HG02938 (cell line): ENCODE data around the gene CCDC180.
"Not testable (repeated sequence)": the region's sequence is repeated elsewhere in the genome, so short reads cannot be mapped to it uniquely, and the experiment has no call there.

Experiments used
- ATAC-seq: cut with Tn5 transposase; IDR thresholded peaks from one replicate; pipeline ENCODE4 v1.9.1; 2021; ENCODE audit warnings: mild to moderate bottlenecking, moderate library complexity; ENCODE audit not compliant: unreplicated experiment

Gene CCDC180

GRCh38 chr9:97307500-97308163 lies at the start of gene CCDC180:
Gene CCDC180 (plus strand): TSS chr9:97307659. CDS start chr9:97308064, 405 bp downstream.
- no peak for ATAC-seq

DNA sequence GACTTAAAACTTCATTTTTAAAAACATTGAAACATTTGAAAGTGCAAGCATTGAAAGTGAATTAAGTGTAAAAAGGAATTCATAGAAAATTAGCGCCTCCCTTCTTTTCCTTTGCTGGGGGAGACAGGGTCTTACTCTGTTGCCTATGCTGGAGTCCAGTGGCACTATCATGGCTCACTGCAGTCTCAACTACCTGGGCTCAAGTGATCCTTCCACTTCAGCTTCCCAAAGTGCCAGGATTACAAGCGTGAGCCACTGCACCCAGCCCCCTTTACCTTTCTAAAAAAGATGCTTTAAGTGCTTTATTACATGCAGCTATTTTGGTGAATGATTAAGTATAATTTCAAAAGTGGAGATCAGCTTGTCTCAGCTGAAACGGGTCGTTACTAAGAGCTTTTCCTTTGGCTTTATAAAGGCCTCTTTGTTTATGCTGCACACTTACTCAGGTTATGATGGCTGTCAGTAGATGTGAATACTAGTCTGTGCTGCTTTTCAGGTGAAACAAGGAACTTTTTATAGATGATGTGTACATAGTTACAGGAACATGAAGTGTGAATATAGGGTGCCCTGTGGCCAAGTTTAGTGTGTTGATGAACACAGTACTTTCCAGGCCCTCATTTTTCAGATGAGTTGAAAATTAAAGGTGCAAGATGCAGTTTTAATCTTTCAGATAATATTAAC lies 47.5 kb upstream of the CCDC180 start:
- ATAC-seq: not testable (repeated sequence)

GRCh38 chr9:97271292-97271691 lies 36.2 kb upstream of the CCDC180 start:
- ATAC-seq: no peak

DNA sequence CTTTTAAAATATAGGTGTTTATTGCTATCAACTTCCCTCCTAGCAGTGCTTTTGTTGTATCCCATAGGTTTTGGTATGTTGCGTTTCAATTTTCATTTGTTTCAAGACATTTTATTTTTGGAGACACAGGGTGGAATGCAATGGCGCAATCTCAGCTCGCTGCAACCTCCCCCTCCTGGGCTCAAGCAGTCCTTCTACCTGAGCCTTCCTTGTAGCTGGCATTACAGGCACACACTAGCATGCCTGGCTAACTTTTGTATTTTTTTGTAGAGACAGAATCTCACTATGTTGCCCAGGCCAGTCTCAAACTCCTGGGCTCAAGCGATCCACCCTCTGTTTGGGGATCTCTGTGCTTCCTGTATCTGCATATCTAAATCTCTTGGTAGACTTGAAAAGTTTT lies 35.4 kb upstream of the CCDC180 start:
- no peak for ATAC-seq

GRCh38 chr9:97276310-97276852 lies 31.1 kb upstream of the CCDC180 start:
- ATAC-seq: no peak

DNA sequence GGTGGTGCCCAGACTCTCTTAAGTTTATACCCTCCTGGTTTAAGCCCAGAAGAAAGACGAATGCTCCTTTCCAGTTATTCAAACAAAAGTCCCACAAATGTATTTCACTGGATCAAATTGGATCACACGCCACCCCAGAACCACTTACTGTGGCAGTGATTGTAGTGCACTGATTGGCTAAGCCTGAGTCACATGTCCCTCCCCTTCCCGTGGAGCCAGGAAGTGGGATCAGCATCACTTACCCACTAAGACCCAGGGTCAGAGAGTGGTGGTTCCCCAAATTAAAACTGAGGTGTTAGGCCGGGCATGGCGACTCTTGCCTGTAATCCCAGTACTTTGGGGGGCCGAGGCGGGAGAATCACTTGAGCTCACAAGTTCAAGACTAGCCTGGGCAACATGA lies 29.5 kb upstream of the CCDC180 start:
- no peak for ATAC-seq

- no peak for ATAC-seq
These were observed 26.6 kb upstream of the CCDC180 start for GRCh38 chr9:97280755-97281330.

DNA sequence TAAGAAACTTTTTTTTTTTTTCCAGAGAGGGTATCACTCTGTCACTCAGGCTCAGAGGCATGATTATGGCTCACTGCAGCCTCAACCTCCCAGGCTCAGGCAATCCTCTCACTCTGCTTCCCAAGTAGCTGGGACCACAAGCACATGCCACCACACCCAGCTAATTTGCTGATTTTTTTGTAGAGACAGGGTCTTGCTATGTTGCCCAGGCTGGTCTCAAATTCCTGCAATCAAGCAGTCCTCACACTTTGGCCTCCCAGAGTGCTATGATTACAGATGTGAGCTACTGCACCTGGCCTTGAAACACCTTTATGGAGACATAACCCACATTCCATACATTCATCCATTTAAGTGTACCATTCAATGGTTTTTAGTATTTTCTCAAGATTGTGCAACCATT lies 23.7 kb upstream of the CCDC180 start:
- no peak for ATAC-seq

GRCh38 chr9:97284798-97285197 lies 22.7 kb upstream of the CCDC180 start:
- ATAC-seq: no peak

DNA sequence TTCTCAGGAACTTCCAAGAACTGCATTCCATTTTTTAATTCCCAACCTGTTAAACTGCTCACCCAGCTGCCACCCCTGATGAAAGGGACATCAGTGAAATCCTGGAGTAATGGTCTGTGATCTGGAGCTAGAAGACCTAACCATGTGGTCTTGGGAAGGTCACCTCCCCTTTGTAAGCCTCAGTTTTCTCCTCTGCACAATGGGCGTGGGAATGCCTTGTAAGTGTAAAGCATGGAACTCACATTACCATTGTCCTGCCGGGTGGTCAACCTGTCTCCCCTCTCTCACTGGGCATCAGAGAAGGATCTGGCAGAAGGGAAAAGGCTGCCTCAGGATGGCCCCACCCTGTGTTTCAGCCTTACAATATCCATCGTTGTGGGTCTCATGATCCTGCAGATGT lies 15.3 kb upstream of the CCDC180 start:
- no peak for ATAC-seq

- no peak for ATAC-seq
These were observed 14.2 kb upstream of the CCDC180 start for GRCh38 chr9:97293207-97293721.

- no peak for ATAC-seq
These were observed 13.6 kb upstream of the CCDC180 start for GRCh38 chr9:97293818-97294217.

DNA sequence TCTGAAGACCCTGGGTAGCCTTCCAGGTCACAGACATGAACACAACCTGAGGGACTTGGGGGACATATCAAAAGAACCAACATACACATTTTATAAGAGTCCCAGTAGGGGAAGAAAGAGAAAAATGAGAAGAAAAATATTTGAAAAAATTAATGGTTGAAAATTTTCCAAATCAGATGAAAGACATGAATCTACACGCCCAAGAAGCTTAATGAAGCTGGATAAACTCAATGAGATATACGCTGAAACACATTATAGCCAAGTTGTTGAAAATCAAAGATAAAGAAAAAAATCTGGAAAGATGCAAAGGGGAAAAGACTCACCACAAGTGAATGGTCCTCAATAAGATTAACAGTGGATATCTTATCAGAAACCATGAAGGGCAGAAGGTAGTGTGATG lies 9.6 kb upstream of the CCDC180 start:
- ATAC-seq: no peak

DNA sequence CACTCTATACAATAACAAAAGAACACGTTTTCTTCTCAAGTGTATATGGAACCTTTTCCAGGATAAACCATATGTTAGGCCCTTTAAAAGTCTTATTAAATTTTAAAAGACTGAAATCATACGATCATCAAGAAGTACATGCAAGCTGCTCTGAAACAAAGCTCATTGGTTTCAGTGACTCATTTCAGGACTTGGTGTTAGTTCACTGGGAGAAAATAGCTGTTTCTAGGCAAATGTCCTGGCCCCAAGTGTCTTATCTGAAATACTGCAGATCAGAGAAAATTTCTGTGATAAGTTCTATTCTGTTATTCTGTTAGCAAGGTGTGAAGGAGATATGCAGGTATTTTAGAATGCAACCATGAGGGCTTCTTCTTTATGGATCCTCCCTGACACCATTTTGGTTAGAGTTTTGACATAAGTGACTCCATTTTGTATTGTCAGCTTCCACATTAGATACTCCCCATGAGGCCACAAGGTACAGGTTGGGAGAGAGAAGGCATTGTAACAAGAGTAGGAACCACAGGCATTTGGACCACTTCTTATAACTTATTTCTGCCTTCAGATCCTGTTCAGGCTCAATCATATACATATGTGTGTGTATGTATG lies 7.5 kb upstream of the CCDC180 start:
- ATAC-seq: peak; percentile 89

GRCh38 chr9:97300586-97300985 lies 6.9 kb upstream of the CCDC180 start:
- ATAC-seq: no peak

DNA sequence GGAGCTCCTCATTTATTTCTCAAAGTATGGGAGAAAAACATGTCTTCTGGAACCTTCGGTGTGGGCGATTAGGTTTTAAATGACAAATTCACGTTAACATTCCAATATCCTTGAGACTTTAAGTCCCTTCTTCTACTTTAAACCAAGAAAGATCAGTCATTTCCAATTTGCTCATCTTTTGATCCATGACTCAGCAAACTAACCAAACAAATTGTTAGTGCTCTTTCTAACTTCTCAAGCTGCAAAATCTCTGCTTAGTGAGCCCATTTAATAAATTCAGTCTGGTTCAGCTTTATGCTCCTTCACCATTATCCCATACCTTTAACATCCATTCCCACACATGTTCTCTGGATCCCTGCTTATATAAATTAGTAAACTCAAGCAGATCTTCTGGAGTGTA lies 5.5 kb upstream of the CCDC180 start:
- no peak for ATAC-seq

GRCh38 chr9:97304586-97304985 lies 2.9 kb upstream of the CCDC180 start:
- ATAC-seq: no peak

DNA sequence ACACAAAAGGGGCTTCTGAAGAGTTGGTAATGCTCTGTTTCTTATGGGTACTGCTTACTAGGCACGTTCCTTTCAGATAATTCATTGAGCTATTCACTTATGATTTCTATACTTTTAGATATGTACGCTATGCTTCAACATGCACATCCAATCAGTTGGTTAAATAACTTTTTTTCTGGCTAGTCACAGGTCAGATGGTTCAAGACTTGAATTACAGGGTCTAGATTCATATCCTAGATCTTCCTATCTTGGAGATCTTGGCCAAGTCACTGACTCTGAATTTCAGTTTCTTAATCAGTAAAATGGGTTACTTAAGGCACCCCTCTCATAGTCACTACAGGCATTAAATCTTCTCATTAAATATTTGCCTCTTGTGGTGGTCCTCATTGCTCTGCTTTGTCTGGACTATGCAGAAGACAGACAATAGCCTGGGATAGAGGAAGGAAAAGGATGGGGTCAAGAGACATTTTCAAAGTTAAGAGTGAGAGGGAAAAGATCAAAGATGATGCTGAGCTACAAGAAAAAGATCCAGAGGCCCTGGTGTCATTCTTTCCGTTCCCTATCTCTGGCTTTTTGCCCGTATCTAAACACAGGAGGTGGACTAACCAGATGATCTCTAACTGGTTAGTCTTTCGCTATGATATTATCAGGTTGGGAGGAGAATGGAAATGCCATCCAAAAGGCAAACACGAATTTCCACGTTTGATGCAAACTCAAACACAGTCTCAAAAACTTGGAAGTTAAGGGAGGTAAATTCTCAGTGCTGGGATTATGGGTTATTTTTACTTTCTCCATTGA lies 1.8 kb upstream of the CCDC180 start:
- no peak for ATAC-seq

DNA sequence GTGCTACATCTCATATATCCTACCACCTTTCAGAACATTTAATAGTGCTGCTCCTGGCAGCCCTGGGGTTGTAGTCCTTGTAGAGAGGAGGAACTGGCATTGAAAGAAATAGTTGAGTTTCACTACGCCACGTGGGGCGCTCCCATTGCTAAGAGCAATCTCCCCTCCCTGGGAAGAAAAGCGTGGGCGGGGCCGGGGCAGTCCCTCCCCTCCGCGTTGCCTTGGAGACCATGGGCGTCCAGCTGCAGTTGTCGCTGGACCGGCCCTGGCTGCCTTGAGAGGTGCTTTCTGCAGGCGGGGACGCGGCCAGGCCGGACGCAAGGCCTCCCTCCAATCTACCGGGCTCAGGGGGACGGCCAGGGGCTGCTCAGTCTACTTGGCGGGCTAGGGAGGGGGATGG lies 368 bp upstream of the CCDC180 start:
- ATAC-seq: no peak

- no peak for ATAC-seq
These were observed 1.8 kb downstream of the CCDC180 start for GRCh38 chr9:97309260-97309659.

GRCh38 chr9:97310023-97310422 lies 2.6 kb downstream of the CCDC180 start:
- no peak for ATAC-seq
